ENCODE measurements around the gene PDX1.

The PDX1 gene

GRCh38 chr13:27922883-27923612 lies 3.2 kb downstream of the PDX1 start:
- no peak for DNase-seq

- no peak for DNase-seq
Observed at GRCh38 chr13:27923794-27924528, 4.2 kb downstream of the PDX1 start.

GRCh38 chr13:27924529-27925141 lies 4.8 kb downstream of the PDX1 start:
- DNase-seq = no peak

DNA sequence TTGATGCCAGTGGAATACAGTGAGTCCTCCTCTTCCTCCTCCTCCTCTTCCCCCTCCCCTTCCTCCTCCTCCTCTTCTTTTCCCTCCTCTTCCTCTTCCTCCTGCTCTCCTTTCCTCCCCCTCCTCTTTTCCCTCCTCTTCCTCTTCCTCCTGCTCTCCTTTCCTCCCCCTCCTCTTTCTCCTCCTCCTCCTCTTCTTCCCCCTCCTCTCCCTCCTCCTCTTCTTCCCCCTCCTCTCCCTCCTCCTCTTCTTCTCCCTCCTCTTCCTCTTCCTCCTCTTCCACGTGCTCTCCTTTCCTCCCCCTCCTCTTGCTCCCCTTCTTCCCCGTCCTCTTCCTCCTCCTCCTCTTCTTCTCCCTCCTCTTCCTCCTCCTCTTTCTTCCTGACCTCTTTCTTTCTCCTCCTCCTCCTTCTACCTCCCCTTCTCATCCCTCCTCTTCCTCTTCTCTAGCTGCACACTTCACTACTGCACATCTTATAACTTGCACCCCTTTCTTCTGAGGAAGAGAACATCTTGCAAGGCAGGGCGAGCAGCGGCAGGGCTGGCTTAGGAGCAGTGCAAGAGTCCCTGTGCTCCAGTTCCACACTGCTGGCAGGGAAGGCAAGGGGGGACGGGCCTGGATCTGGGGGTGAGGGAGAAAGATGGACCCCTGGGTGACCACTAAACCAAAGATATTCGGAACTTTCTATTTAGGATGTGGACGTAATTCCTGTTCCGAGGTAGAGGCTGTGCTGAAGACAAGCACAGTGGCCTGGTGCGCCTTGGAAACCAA lies 5.6 kb downstream of the PDX1 start:
- DNase-seq = no peak

- DNase-seq = no peak
Observed at GRCh38 chr13:27926644-27927434, 7.0 kb downstream of the PDX1 start.

DNA sequence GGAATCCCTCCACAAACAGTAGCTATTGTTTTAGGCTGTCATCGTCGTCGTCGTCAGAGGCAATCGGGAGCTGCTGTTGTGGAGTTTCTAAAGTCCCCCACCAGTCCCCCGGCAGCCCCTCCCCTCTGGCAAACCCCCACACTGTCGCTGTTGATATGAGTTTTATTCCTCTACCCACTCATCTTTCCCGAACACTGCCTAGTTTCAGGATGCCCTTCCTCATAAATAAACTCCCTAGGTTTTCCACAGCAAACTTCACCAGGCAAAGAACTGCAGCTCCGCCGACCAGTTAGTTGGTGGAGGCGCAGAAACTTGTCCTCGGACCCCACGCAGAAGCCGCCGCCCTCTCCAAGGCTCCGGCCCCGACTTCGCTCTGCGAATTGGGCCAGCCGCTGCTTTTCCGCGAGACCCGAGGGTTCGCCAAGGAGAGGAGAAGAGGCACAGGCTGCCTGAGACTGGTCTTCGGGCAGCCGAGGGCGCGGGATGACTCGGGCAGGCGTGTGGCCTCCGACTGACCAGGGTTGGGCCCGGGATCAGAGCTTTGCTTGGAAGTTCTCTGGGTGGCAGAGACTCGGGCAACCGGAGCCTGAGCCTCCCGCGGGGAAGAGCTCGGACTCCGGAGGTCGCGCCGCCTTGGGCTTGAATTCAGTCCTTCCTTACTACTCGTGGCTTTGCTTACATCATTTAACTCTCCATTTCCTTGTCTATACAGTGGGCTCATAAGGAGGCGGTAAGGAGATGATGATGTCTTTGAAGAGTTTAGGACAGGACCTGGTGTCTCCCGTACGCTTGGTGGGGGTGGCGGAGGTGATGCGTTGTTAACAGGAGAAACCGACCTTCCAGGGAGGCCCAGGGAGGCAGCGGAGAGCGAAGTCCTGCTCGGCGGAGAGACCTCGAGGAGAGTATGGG lies 7.9 kb downstream of the PDX1 start:
- DNase-seq = no peak

GRCh38 chr13:27928353-27928804 lies 8.6 kb downstream of the PDX1 start:
- DNase-seq = no peak

DNA sequence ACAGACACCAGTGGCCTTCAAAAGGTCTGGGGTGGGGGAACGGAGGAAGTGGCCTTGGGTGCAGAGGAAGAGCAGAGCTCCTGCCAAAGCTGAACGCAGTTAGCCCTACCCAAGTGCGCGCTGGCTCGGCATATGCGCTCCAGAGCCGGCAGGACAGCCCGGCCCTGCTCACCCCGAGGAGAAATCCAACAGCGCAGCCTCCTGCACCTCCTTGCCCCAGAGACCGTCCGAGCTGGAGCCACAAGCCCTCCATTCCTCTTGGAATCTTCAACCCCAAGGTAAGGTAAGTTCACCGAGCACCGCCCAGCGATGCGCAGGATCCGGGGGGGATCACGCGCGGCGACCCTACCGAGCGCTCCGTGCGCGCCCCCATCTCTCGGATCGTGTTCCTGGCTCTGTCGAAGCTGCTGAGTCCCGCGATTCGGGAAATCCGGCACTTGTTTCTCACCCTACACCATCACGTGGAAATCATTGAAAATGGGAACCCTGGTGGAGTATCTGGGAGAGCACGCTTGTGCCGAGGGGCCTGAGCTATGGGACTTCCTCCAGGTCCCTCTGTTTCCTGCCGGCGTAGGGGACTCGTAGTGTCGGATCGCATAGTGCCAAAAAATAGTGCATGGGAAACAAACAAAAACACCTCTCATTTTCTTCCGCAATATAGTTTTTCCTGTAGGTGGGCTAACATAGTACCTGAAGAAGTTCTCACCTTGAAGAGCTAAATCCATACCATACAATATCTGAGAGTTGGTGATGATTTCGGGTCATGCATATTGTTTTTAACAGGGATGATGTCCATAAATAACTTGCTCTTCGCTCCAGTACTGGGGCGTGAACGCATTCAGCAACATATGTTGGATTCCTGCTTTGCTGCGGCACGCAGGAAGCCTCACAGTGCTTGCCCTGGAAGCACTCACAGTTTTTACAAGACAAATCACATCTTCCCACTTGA lies 9.3 kb downstream of the PDX1 start:
- DNase-seq = no peak

- no peak for DNase-seq
Observed at GRCh38 chr13:27929868-27930267, 10.1 kb downstream of the PDX1 start.

GRCh38 chr13:27933118-27933517 lies 13.3 kb downstream of the PDX1 start:
- DNase-seq = no peak

- DNase-seq = no peak
Observed at GRCh38 chr13:27933580-27934328, 14.0 kb downstream of the PDX1 start.

DNA sequence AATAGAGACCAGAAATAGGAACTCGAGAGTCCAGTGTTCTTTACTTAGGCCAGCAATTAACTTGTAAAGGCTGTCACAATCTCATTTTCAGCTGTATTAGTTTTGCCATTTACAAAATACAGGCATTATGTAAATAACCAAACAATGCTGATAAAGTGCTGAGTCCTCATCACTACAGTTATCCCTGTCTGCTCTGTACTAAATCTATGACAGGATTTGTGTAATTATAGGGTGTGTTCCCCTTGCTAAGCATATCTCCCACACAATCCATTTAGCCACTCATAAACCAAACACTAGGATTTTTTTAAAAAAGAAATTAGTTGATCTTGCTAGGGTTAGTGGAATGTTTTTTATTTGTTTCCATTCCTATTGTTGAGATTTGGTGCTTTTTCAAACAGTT lies 23.2 kb downstream of the PDX1 start:
- no peak for DNase-seq

DNA sequence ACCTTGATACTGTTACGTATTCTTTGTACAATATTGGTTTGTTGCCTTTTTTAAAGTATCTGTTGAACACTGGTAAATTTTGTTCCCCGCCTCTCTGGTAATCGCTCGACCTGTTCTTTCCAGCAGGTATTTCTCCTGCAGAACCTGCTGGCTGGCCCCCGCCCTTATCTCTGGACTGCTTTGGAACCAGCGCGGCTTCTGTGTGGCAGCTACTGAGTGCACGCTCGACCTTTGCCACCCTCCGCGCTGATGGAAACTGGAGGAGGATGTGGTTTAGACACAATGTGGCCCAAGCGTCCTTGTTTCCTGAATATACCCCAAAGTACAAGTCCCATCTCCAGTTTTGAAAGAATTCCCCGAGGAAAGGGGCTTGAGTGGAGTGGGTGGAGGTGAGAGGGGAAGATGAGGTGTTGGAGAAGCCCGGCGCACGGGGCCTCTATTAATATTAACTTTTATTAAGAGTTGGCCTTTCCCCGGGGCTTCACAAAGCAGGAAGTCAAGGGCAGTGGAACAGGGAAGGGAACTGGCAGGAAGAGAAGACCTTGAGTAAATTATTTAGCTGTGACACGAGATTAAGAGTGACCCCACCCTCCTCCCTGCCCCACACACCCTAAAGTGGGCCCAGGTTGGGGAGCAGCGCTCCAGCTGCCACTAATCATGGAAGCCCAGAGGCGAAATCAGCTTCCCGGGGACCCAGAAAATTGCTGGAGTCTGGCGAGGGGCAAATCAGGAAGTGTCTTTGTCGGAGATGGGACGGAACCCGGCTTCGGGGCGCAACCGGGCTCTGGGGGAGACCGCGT lies 33.3 kb downstream of the PDX1 start:
- DNase-seq = no peak

- peak; percentile 3 for DNase-seq
Observed at GRCh38 chr13:27953676-27954405, 34.0 kb downstream of the PDX1 start.

DNA sequence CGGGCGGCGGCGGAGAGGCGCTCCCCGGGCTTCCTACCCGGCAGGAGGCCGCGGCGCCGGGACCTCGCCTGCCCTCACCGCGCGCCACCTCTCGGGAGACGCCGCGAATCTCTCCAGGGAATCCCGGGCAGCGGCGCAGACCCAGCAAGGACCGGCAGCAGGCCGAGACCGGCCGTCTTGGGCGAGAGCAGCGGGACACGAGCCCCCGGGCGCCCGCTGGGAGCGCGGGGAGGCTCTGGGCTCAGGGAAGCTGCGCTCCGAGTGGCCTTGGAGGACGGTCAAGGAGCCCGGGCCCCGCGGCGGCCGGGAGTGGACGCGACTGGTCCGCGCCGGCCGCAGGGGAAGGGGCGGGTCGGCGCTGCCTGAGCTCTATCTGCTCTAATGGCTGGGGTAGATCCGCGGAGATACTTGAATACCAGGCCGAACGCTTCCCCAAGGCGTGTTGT lies 34.6 kb downstream of the PDX1 start:
- no peak for DNase-seq

GRCh38 chr13:27955014-27955591 lies 35.3 kb downstream of the PDX1 start:
- no peak for DNase-seq

Measured in NCI-H2227 treated with DMSO at 0.1 percent for 48 hours (cell line).